Activated B cell treated with CpG ODN at 0.5 μM for 24 hours (primary cell): ENCODE results near the gene MYH6. TPM values are rescaled to one million over a fixed set of nuclear protein-coding genes. Genes with fewer than 3 reads are reported as not detected.

Experiments used
- ATAC-seq: fragments of 200-7000 bp; cut with Tn5 transposase; one replicate; pipeline ENCODE4 v1.10.0; 2021; ENCODE audit warnings: low read depth, mild to moderate bottlenecking, moderate library complexity
- CTCF ChIA-PET: fragments of 350-600 bp; sonication (Branson Sonifier 250); formaldehyde crosslinking; loops from one replicate; lab custom pipeline; 2021; ENCODE audit warnings: antibody characterized with exemption; lab: Charles Lee
- POLR2A ChIA-PET: fragments of 350-600 bp; sonication (Branson Sonifier 250); formaldehyde crosslinking; loops from one replicate; lab custom pipeline; 2021; ENCODE audit warnings: antibody characterized with exemption; lab: Charles Lee
- DNase-seq: peaks from one replicate; pipeline ENCODE4 v3.0.0; 2022
- H3K27ac Mint-ChIP-seq: one replicate; pipeline ENCODE4 v1.8.0; 2020; ENCODE audit warnings: mixed read lengths
- H3K27me3 Mint-ChIP-seq: one replicate; pipeline ENCODE4 v1.8.0; 2021; ENCODE audit warnings: mixed read lengths
- H3K36me3 Mint-ChIP-seq: one replicate; pipeline ENCODE4 v1.8.0; 2021; ENCODE audit warnings: low read depth, mixed read lengths
- H3K4me1 Mint-ChIP-seq: one replicate; pipeline ENCODE4 v1.8.0; 2021; ENCODE audit warnings: mixed read lengths
- H3K4me3 Mint-ChIP-seq: one replicate; pipeline ENCODE4 v1.8.0; 2020; ENCODE audit warnings: mild to moderate bottlenecking, mixed read lengths
- H3K9me3 Mint-ChIP-seq: one replicate; pipeline ENCODE4 v1.8.0; 2020; ENCODE audit warnings: mixed read lengths
- intact Hi-C: fragments of 100-400 bp; cut with micrococcal nuclease; formaldehyde crosslinking; loops from one replicate; pipeline ENCODE4 v1.15.1; 2024
- total RNA-seq: library from RNA; stranded (reverse); gene quantifications from 2 replicates; pipeline ENCODE4 v1.2.3, GENCODE V29; 2022
- TF ChIP-seq, protein P1 (sequence below): fragments of 200-600 bp; IDR thresholded peaks from one replicate; pipeline ENCODE4 v1.8.0; 2022; ENCODE audit warnings: antibody characterized with exemption, mild to moderate bottlenecking

Gene MYH6
- total RNA-seq, 1 donor from 2014 or later, result not detected

DNA sequence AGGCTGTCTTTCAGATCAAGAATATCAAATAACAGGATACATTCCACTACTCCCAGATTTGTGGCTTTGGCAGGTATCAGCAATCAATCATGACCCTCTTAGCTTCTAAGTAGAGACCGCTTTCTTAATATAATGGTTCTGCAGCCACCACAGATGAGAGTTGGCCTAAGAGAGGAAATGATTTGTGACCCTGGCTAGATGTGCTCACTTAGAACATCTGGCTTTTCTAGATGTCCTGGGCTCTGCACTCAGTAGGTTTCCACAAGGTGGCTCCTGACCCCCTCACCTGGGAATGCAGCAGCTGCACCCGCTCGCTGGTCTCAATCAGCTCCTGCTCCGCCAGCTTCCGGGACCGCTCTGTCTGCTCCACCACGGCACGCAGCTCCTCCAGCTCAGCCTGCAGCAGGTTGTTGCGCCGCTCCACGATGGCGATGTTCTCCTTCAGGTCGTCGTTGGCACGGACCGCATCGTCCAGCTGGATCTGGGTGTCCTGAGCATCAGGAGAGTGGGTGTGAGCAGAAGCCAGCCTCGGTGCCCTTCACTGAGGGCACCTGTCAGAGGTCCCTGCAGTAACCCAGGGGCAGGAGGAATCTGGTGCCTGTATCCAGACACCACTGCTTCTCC is 22.3 kb downstream of the MYH6 start:
- intact Hi-C loops, result no loop called here
- Mint-ChIP-seq H3K27me3 (peaks cover 43% of the 10 kb centered on the region), H3K27ac (no peak overlapping the region), H3K4me3 (no peak overlapping the region), H3K4me1 (no peaks in the 10 kb centered on the region), H3K9me3 (no peaks in the 10 kb centered on the region), H3K36me3 (no peaks in the 10 kb centered on the region)
- no peak for ATAC-seq
- ChIA-PET POLR2A (no interaction called here), CTCF (no interaction called here)
- no peak for DNase-seq
- TF ChIP-seq, protein P1, sequence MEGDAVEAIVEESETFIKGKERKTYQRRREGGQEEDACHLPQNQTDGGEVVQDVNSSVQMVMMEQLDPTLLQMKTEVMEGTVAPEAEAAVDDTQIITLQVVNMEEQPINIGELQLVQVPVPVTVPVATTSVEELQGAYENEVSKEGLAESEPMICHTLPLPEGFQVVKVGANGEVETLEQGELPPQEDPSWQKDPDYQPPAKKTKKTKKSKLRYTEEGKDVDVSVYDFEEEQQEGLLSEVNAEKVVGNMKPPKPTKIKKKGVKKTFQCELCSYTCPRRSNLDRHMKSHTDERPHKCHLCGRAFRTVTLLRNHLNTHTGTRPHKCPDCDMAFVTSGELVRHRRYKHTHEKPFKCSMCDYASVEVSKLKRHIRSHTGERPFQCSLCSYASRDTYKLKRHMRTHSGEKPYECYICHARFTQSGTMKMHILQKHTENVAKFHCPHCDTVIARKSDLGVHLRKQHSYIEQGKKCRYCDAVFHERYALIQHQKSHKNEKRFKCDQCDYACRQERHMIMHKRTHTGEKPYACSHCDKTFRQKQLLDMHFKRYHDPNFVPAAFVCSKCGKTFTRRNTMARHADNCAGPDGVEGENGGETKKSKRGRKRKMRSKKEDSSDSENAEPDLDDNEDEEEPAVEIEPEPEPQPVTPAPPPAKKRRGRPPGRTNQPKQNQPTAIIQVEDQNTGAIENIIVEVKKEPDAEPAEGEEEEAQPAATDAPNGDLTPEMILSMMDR, result no peak

- CTCF ChIA-PET, result no interaction called here
- H3K4me3 Mint-ChIP-seq, result no peak overlapping the region
- TF ChIP-seq, protein P1, result no peak
- intact Hi-C loops, result no loop called here
- H3K9me3 Mint-ChIP-seq, result no peaks in the 10 kb centered on the region
- no peaks in the 10 kb centered on the region for H3K36me3 Mint-ChIP-seq
- peaks cover 40% of the 10 kb centered on the region for H3K27me3 Mint-ChIP-seq
- ATAC-seq (no peak), DNase-seq (no peak)
- no peaks in the 10 kb centered on the region for H3K4me1 Mint-ChIP-seq
- POLR2A ChIA-PET, result interaction anchor here (0.6 kb wide), 1 partner anchor 194 kb away, joined by 6 read pairs; no protein-coding TSS in a partner anchor
- no peak overlapping the region for H3K27ac Mint-ChIP-seq
Measured at GRCh38 chr14:23385244-23385641, 22.8 kb downstream of the MYH6 start.

DNA sequence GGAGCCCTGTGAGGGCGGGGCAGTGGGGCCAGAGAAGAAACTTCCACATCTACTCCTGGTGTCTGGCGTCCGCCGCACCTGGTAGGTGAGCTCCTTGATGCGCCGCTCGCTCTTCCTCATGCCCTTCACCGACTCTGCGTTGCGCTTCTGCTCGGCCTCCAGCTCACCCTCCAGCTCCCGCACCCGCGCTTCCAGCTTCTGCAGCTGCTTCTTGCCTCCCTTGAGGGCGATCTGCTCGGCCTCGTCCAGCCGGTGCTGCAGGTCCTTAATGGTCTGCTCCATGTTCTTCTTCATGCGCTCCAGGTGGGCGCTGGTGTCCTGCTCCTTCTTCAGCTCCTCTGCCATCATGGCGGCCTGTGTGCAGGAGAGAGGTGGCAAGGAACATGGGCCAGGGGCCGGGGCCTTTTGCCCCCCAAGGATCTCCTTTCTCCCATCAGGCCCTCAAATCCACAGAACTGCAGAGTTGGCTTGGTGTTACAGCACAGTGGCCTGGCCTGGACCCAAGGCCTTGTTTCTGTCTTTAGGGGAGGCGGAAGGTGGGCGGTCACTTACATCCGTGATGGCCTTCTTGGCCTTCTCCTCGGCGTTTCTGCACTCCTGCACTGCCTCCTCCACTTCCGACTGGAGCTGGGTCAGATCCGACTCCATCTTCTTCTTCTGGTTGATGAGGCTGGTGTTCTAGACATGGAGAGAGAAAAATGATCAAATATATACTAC is 23.6 kb downstream of the MYH6 start:
- no peak overlapping the region for H3K4me3 Mint-ChIP-seq
- H3K4me1 Mint-ChIP-seq, result no peaks in the 10 kb centered on the region
- H3K36me3 Mint-ChIP-seq, result no peaks in the 10 kb centered on the region
- no peaks in the 10 kb centered on the region for H3K9me3 Mint-ChIP-seq
- H3K27ac Mint-ChIP-seq, result no peak overlapping the region
- peaks cover 37% of the 10 kb centered on the region for H3K27me3 Mint-ChIP-seq
- ChIA-PET POLR2A (interaction anchor here (0.6 kb wide), 1 partner anchor 194 kb away, joined by 6 read pairs; no protein-coding TSS in a partner anchor), CTCF (no interaction called here)
- TF ChIP-seq, protein P1, result no peak
- no peak for ATAC-seq
- intact Hi-C loops, result no loop called here
- DNase-seq, result no peak

- POLR2A ChIA-PET, result no interaction called here
- TF ChIP-seq, protein P1, result no peak
- no peak overlapping the region for H3K27ac Mint-ChIP-seq
- intact Hi-C loops, result no loop called here
- DNase-seq (no peak), ATAC-seq (no peak)
- H3K4me1 Mint-ChIP-seq, result no peaks in the 10 kb centered on the region
- H3K36me3 Mint-ChIP-seq, result no peaks in the 10 kb centered on the region
- peaks cover 28% of the 10 kb centered on the region for H3K27me3 Mint-ChIP-seq
- H3K4me3 Mint-ChIP-seq, result no peak overlapping the region
- CTCF ChIA-PET, result interaction anchor here (0.9 kb wide), 2 partner anchors 118 to 307 kb away, joined by 3 to 4 read pairs; no protein-coding TSS in a partner anchor
- H3K9me3 Mint-ChIP-seq, result no peaks in the 10 kb centered on the region
Measured at GRCh38 chr14:23382731-23383440, 25.2 kb downstream of the MYH6 start.

GRCh38 chr14:23382276-23382675 is 25.8 kb downstream of the MYH6 start:
- TF ChIP-seq, protein P1, result no peak
- H3K36me3 Mint-ChIP-seq, result no peaks in the 10 kb centered on the region
- intact Hi-C loops, result no loop called here
- peaks cover 24% of the 10 kb centered on the region for H3K27me3 Mint-ChIP-seq
- ChIA-PET CTCF (interaction anchor here (0.9 kb wide), 1 partner anchor 117 kb away, joined by 4 read pairs; no protein-coding TSS in a partner anchor), POLR2A (no interaction called here)
- H3K9me3 Mint-ChIP-seq, result no peaks in the 10 kb centered on the region
- ATAC-seq (no peak), DNase-seq (no peak)
- H3K4me3 Mint-ChIP-seq, result no peak overlapping the region
- H3K4me1 Mint-ChIP-seq, result no peaks in the 10 kb centered on the region
- H3K27ac Mint-ChIP-seq, result no peak overlapping the region
